Subcutaneous adipose tissue (tissue), 4 donors: ENCODE measurements around the gene C1QTNF6. TPM values are rescaled to one million over a fixed set of nuclear protein-coding genes. Genes with fewer than 3 reads are reported as not detected.

Source experiments
- CTCF ChIP-seq: fragments of 450-650 bp; IDR thresholded peaks from one replicate; pipeline ENCODE4 v1.5.1; 2016; ENCODE audit warnings: low read depth, mild to moderate bottlenecking, control low read depth, antibody characterized with exemption, moderate library complexity
- small RNA-seq: library from RNA; depleted of rRNA; stranded (forward); fragments of <200 nt; gene quantifications from one replicate; pipeline ENCODE3, GENCODE V24; 2016
- total RNA-seq, 4 donors: library from RNA; depleted of rRNA; stranded (reverse); fragments of >200 nt; gene quantifications; one replicate each; pipeline ENCODE4 v1.1.0, GENCODE V29; 2016

The C1QTNF6 gene
- total RNA-seq, 4 donors from 2014 or later: 0.33 to 3.2 (median 2.4) TPM

GRCh38 chr22:37137131-37137530 is 50.9 kb downstream of the C1QTNF6 start:
- TF ChIP-seq CTCF: no peak

GRCh38 chr22:37135023-37135422 is 53.0 kb downstream of the C1QTNF6 start:
- no peak for TF ChIP-seq CTCF

- TF ChIP-seq CTCF: no peak
Measured at GRCh38 chr22:37133304-37134018, 54.6 kb downstream of the C1QTNF6 start.

GRCh38 chr22:37132773-37133172 is 55.3 kb downstream of the C1QTNF6 start:
- no peak for TF ChIP-seq CTCF

Small RNA genes within 50 kb of the gene (small RNA-seq; reads per million reads assigned to genes)
- not detected for gene Z82188.1

Other genes with a start within 250 kb of the C1QTNF6 start
- 100 to 1,000 TPM in 1 of 4 donors, 10 to 100 TPM in 3; 54.7 to 141 (median 70.5) TPM for gene TST, start 168.8 kb downstream of the C1QTNF6 start, total RNA-seq
- gene MPST, start 168.5 kb downstream of the C1QTNF6 start, total RNA-seq: 100 to 1,000 TPM in 3 of 4 donors, 10 to 100 TPM in 1; 61.1 to 320 (median 149) TPM
- 1 to 10 TPM; 2.9 to 8.9 (median 8.4) TPM for gene KCTD17, start 136.5 kb downstream of the C1QTNF6 start, total RNA-seq
- gene TMPRSS6, start 78.5 kb downstream of the C1QTNF6 start, total RNA-seq: not detected
- gene IL2RB, start 38.3 kb downstream of the C1QTNF6 start, total RNA-seq: 1 to 10 TPM in 1 of 4 donors, under 1 TPM in 3; 0.22 to 2.2 (median 0.62) TPM
- not detected for gene SSTR3, start 24.2 kb upstream of the C1QTNF6 start, total RNA-seq
- gene RAC2, start 56.0 kb upstream of the C1QTNF6 start, total RNA-seq: 10 to 100 TPM in 3 of 4 donors, 1 to 10 TPM in 1; 7.8 to 49.8 (median 14.5) TPM
- 10 to 100 TPM; 13.2 to 40.3 (median 22.1) TPM for gene CYTH4, start 94.3 kb upstream of the C1QTNF6 start, total RNA-seq
- gene ELFN2, start 239.2 kb upstream of the C1QTNF6 start, total RNA-seq: not detected